Astrocyte (in vitro differentiated cells and primary cell): ENCODE measurements around the gene C1QC.

Experiments used
- EZH2 ChIP-seq: IDR thresholded peaks from 2 replicates; pipeline ENCODE4 v1.6.1; 2012; ENCODE audit warnings: mild to moderate bottlenecking, low read length, inconsistent platforms; ENCODE audit not compliant: insufficient read depth
- TF ChIP-seq, protein P1 (sequence below): IDR thresholded peaks from 2 replicates; pipeline ENCODE4 v1.5.1; 2011; ENCODE audit warnings: low read depth, mild to moderate bottlenecking, inconsistent platforms, low read length, moderate library complexity; ENCODE audit not compliant: insufficient read depth

DNA sequence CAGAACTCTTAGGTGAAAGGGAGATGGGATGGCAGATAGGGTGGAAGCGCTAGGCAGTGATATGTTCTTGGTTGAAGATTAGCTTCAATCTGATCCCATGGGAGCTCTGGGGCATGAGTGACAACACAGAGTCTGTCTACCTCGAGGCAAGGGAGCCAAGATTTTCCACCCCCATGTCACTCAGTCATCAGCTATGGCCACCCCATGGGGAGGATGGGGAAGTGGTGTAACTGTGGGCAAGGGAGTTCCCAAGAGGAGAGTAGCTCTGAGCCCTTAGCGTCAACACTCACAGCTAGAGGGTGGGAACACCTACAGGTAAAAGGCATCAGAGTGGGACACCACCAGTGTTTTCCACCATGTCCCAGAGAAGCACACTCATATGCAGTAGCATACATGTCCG, 37.3 kb upstream of the C1QC start:
- TF ChIP-seq, protein P1, sequence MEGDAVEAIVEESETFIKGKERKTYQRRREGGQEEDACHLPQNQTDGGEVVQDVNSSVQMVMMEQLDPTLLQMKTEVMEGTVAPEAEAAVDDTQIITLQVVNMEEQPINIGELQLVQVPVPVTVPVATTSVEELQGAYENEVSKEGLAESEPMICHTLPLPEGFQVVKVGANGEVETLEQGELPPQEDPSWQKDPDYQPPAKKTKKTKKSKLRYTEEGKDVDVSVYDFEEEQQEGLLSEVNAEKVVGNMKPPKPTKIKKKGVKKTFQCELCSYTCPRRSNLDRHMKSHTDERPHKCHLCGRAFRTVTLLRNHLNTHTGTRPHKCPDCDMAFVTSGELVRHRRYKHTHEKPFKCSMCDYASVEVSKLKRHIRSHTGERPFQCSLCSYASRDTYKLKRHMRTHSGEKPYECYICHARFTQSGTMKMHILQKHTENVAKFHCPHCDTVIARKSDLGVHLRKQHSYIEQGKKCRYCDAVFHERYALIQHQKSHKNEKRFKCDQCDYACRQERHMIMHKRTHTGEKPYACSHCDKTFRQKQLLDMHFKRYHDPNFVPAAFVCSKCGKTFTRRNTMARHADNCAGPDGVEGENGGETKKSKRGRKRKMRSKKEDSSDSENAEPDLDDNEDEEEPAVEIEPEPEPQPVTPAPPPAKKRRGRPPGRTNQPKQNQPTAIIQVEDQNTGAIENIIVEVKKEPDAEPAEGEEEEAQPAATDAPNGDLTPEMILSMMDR: no peak
- TF ChIP-seq EZH2: no peak
